GM21825 (cell line): ENCODE data around the gene RPS26.
"Not testable (repeated sequence)": the region's sequence is repeated elsewhere in the genome, so short reads cannot be mapped to it uniquely, and the experiment has no call there.

ENCODE experiments used
- ATAC-seq: cut with Tn5 transposase; IDR thresholded peaks from one replicate; pipeline ENCODE4 v1.9.1; 2021; ENCODE audit warnings: mild to moderate bottlenecking, moderate library complexity; ENCODE audit not compliant: unreplicated experiment

The RPS26 gene

DNA sequence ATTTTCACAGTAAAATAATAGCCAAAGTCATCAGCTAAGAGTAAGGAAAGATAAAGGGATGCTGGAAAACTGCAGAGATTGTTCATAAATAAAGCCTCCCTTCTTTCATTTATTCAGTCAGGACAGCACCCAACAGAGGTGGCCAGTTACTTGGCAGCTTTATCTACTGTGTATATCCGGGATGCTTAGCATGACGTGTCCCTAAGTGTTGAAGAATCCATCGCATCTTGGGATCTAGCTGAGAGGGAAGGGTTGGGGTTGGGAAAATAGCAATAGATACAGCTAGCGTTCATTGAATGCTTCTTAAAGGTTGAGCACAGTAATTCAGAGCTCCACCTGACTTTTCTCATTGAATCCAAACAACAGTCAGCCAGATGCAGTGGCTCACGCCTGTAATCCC is 32.7 kb downstream of the RPS26 start:
- no peak for ATAC-seq

DNA sequence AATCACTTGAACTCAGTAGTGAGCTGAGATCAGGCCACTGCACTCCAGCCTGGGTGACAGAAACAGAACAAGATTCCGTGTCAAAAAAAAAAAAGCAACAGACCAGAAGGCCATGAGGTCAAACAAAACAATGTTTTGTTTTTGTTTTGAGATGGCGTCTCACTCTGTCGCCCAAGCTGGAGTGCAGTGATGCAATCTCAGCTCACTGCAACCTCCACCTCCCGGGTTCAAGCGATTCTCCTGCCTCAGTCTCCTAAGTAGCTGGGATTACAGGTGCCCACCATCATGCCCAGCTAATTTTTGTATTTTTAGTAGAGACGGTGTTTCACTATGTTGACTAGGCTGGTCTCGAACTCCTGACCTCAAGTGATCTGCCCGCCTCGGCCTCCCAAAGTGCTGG is 36.2 kb downstream of the RPS26 start:
- not testable (repeated sequence) for ATAC-seq

DNA sequence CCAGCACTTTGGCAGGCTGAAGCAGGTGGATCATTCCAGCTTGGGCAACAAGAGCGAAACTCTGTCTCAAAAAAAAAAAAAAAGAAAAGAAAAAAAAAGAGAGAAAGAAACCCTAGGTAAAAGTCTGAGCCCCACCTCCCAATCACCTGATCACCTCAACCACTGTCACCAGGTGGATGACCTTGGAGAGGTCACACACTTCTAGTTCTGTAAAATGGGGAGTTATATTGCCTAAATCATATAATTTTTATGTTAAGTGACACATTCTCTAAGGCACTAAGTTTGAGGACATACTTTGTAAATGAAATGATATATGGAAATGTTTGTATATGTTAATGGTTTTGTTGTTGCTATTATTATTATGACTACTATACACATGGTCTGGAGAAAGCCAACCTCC is 36.7 kb downstream of the RPS26 start:
- ATAC-seq, result no peak

DNA sequence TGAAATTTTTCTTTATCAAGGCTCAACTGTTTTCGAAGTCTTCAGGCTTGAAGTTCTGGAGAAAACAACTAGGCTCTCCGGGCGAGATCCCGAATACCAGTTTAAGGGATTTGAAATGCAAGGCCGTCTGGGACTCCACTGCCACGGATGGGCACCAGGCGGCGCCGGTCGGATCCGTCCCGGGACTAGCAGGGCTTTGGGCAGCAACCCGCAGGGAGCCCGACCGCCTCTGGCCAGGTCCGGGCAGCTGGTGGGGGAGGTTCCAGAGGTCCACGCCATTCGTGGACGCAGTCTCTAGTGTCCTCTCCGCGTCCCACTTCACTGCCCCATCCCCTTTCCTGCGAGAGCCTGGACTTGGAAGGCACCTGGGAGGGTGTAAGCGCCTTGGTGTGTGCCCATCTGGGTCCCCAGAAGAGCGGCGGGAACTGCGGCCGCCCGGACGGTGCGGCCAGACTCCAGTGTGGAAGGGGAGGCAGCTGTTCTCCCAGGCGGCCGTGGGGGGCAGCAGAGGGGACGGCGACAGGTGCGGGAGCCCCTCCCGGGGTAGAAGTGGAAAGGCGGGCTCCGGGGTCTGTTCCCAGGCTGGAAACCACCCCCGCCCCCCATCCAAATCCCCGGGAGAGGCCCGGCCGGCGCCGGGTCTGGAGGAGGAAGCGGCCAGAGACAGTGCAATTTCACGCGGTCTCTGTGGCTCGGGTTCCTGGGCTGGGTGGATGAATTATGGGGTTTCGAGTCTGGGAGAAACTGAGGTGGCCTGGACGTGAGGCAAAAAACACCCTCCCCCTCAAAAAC is 37.4 kb downstream of the RPS26 start:
- ATAC-seq, result peak; percentile 69

DNA sequence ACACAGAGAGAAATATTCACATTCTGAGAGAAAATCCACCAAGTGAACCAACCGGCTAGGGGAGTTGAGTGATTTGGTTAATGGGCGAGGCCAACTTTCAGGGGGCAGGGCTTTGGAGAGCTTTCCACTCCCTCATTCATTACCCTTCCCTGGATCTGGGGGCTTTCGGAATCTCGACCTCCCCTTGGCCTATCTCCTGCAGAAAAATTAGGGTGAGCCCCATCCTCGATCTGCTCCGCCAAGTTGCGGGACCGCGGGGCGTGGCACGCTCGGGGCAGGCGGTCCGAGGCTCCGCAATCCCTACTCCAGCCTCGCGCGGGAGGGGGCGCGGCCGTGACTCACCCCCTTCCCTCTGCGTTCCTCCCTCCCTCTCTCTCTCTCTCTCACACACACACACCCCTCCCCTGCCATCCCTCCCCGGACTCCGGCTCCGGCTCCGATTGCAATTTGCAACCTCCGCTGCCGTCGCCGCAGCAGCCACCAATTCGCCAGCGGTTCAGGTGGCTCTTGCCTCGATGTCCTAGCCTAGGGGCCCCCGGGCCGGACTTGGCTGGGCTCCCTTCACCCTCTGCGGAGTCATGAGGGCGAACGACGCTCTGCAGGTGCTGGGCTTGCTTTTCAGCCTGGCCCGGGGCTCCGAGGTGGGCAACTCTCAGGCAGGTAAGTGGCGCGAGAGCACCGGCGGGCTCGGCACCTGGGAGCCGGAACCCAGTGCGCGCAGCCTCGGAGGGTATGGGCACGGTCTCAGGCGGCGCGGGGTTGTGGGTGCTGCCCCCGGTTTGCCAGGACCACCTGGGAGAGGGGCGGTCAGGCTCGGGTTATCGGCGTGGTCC is 38.2 kb downstream of the RPS26 start, which contains the start of gene ERBB3:
ERBB3 (plus strand) TSS at position 443 of the 833 bp plus-strand sequence; CDS start at position 579, 136 bp downstream.
- peak; percentile 26 for ATAC-seq

DNA sequence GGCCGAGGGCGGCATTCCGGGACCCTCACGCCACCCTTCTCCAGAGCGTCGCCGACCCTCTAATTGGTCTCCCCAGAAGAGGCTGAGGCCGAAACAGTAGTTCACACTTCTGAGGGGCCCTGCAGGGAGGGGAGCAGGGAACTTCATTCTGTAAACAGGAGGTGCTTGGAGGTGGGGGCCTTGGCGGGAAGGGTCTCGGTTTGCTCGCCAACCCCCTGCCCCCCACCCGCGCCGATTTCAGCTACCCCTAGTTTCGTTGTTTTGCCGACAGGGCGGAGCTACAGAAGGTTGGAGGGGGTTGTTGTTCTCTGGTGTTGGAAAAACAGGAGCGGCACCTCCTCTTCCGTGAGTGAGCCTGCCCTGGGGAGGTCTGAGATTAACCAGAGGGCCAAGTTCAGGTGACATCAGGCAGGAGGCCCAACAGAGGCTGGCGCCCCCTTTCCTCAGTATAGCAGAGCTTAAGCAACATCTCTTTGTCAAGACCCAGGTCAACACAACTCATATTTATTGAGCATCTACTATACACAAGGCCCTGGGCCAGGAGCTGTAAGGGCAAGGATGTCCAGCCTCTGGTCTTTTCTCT is 38.9 kb downstream of the RPS26 start:
- ATAC-seq, result no peak

DNA sequence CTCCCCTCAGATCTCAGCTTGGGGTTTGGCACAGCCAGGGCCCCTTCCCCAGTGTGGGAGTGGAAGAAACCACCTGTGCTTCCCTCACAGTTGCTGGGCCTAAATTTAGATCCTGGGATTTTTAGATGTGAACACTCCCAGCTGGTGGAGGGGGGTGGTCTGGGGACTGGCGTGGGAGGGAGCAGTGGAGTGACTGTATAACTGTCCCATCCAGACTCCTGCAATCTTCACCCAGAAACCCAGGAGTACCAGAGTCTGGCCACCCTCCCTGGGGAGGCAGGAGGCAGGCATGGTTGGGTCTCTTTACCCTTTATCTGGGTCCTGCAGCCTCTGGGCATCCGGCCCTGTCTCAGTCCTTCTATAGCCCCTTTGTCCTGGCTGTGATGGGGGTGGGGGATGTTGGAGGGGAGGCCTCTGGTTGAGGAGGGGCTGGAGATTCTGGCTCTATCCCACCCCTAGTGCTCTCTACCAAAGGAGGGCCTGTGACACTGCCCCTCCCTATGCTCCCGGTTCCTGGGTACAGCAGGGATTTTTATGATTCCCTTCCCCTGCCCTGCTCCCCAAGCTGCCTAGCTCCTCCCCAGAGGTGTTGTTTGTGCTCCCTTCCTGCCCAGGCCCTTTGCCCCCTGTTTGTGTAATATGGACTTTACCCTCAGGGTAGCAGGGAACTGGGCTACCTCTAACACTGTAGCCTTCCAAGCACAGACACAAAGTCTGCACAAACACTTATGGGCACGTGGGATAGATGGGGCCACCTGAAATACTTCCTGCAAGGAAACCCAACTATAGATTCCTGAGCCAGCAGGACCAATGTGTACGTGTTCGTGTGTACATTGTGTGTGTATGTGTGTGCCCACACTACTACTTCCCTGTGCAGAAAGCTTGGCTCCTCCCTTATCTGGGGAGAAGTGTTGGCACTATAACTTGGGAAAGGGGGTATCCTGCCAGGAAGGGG is 40.0 kb downstream of the RPS26 start:
- ATAC-seq, result no peak

DNA sequence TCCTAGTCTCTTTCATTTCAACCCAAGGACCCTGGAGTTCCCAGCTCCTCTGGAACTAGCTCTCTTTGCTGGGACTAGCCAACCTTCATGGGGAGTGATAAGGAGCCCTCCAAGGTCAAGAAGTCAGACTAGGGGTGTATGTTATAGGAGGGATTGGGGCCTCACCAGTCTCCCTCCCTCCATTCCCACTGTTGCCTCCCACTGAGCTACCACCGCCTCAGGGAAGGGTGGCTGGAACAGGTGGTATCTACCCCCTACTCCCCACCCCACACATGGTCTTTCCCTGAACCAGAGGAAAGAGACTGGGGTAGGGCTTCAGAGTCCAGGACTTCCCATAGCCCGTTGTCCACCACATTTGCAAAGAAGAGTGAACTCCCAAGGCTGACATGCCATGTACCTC is 40.7 kb downstream of the RPS26 start:
- ATAC-seq, result no peak

DNA sequence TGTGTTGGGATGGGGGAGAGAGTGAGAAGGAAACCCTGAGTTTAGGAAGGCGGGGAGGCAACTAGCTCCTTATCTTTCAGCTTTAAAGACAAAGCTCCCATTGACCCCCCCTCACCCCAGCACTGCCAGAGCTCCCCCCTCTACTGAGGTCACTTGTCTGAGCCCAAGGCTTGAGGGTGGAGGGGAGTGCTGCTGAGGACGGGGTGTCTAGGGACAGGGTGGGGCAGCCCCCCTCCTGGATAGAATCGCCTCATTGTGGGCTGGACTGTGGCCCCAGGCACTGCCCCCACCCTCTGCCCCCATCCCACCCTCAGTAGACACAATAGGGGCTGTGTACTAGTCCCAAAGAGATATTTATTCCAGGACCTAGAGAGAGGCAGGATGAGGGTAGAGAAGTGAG is 41.2 kb downstream of the RPS26 start:
- ATAC-seq, result no peak

DNA sequence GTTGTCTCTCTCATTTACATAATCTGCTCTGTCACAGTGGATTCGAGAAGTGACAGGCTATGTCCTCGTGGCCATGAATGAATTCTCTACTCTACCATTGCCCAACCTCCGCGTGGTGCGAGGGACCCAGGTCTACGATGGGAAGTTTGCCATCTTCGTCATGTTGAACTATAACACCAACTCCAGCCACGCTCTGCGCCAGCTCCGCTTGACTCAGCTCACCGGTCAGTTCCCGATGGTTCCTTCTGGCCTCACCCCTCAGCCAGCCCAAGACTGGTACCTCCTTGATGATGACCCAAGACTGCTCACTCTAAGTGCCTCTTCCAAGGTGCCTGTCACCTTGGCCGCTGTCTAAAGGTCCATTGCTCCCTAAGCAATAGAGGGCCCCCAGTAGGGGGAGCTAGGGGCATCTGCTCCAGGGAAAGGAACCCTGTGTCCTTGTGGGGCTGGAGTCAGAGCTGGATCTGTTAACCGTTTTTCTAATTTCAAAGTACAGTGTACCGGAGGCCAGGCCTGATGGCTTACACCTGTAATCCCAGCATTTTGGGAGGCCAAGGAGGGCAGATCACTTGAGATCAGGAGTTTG is 43.3 kb downstream of the RPS26 start:
- ATAC-seq, result no peak

DNA sequence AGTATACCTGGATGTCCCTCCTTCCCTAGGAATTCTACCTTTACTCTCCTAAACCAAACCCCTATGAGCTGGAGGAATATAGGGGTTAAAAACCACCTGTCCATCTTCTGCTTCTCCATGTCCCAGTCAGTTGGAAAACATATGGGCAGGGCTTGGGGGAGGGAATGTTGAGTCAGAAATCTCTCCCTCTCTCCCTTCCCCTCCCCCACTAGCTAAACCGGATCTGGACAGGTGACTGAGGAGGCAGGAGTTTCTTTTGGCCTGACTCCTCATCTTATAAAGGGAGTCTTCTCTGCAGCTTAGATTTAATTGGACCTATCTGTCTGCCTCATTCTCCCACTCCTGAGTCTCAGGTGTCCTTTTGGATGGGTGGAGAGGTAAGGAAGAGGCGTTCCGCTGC is 44.4 kb downstream of the RPS26 start:
- no peak for ATAC-seq

DNA sequence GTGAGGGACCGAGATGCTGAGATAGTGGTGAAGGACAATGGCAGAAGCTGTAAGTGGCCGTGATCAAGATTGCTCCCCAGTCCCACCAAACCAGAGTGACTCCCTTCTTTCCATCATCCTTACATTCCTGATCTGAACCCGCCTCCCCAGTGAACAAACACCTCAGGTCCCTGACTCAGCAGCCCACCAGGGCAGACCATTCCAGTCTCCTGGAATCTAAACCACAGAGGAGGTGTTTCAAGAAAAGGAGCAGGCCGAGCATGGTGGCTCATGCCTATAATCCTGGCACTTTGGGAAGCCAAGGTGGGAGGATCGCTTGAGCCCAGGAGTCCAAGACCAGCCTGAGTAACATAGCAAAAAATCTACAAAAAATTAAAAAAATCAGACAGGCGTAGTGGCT is 44.9 kb downstream of the RPS26 start:
- ATAC-seq, result no peak

DNA sequence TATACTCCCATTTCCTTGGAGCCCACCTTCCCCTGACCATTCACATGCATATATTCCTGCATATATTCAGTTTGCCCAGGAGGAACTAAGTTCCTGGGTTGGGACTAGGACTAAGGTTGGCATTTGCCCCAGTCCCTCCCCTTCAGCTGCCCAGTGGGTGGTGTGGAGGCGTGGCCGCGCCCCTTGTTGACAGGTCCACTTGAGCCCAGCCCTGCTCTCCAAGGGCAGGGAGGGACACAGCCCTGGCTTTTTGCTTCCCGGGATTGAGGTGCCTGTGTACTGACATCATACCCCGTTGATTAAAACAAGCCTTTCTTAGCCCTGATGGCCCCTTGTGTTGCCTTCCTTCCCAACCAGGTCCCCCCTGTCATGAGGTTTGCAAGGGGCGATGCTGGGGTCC is 45.5 kb downstream of the RPS26 start:
- ATAC-seq, result no peak
